GM19043 (cell line): ENCODE measurements around the gene NEUROD6.

ENCODE experiments used
- ATAC-seq: cut with Tn5 transposase; IDR thresholded peaks from one replicate; pipeline ENCODE4 v1.9.1; 2021; ENCODE audit warnings: low read depth; ENCODE audit not compliant: unreplicated experiment

Gene NEUROD6

GRCh38 chr7:31335161-31335856, 5.2 kb downstream of the NEUROD6 start:
- ATAC-seq = no peak

GRCh38 chr7:31333291-31333690, 7.2 kb downstream of the NEUROD6 start:
- no peak for ATAC-seq

GRCh38 chr7:31327071-31327470, 13.5 kb downstream of the NEUROD6 start:
- ATAC-seq = no peak

GRCh38 chr7:31326416-31326815, 14.1 kb downstream of the NEUROD6 start:
- ATAC-seq = no peak

GRCh38 chr7:31323101-31323500, 17.4 kb downstream of the NEUROD6 start:
- no peak for ATAC-seq

- no peak for ATAC-seq
Observed at GRCh38 chr7:31320675-31321074, 19.9 kb downstream of the NEUROD6 start.

GRCh38 chr7:31318313-31318712, 22.2 kb downstream of the NEUROD6 start:
- ATAC-seq = no peak

- no peak for ATAC-seq
Observed at GRCh38 chr7:31316876-31317275, 23.6 kb downstream of the NEUROD6 start.

- no peak for ATAC-seq
Observed at GRCh38 chr7:31315758-31316157, 24.8 kb downstream of the NEUROD6 start.

- no peak for ATAC-seq
Observed at GRCh38 chr7:31314781-31315180, 25.7 kb downstream of the NEUROD6 start.

GRCh38 chr7:31312889-31313288, 27.6 kb downstream of the NEUROD6 start:
- ATAC-seq = no peak

- ATAC-seq = no peak
Observed at GRCh38 chr7:31311552-31311951, 29.0 kb downstream of the NEUROD6 start.

GRCh38 chr7:31310321-31310935, 30.1 kb downstream of the NEUROD6 start:
- no peak for ATAC-seq

- no peak for ATAC-seq
Observed at GRCh38 chr7:31309407-31309806, 31.1 kb downstream of the NEUROD6 start.

GRCh38 chr7:31308652-31309051, 31.9 kb downstream of the NEUROD6 start:
- no peak for ATAC-seq

GRCh38 chr7:31307972-31308371, 32.6 kb downstream of the NEUROD6 start:
- ATAC-seq = no peak

- no peak for ATAC-seq
Observed at GRCh38 chr7:31305260-31305659, 35.3 kb downstream of the NEUROD6 start.

GRCh38 chr7:31304446-31304845, 36.1 kb downstream of the NEUROD6 start:
- ATAC-seq = no peak

- ATAC-seq = no peak
Observed at GRCh38 chr7:31302356-31302755, 38.2 kb downstream of the NEUROD6 start.

- ATAC-seq = no peak
Observed at GRCh38 chr7:31299336-31299735, 41.2 kb downstream of the NEUROD6 start.

- ATAC-seq = no peak
Observed at GRCh38 chr7:31290601-31291000, 49.9 kb downstream of the NEUROD6 start.
